Astrocyte (in vitro differentiated cells and primary cell): Measurements from ENCODE around the gene MAPK8IP2. TPM values are rescaled to one million over a fixed set of nuclear protein-coding genes. Genes with fewer than 3 reads are reported as not detected.
"Not testable (repeated sequence)": the region's sequence is repeated elsewhere in the genome, so short reads cannot be mapped to it uniquely, and the experiment has no call there.

Experiments
- DNase-seq: peaks from one replicate; pipeline ENCODE4 v3.0.0-alpha.2; 2010; ENCODE audit warnings: low read depth
- FAIRE-seq: peaks from 2 replicates; lab custom pipeline; 2011; peaks lifted over from hg19 to GRCh38; lab: Jason Lieb, UNC
- H2AFZ ChIP-seq: 2 replicates; pipeline ENCODE4 v1.6.0; 2012; ENCODE audit warnings: low read depth, low read length, inconsistent platforms
- H3K27ac ChIP-seq: 2 replicates; pipeline ENCODE4 v1.5.1; 2011; ENCODE audit warnings: low read depth, low read length, inconsistent platforms
- H3K27me3 ChIP-seq: 2 replicates; pipeline ENCODE4 v1.6.0; 2011; ENCODE audit warnings: low read length, inconsistent platforms; ENCODE audit not compliant: insufficient read depth
- H3K36me3 ChIP-seq: 2 replicates; pipeline ENCODE4 v1.5.1; 2011; ENCODE audit warnings: low read length, inconsistent platforms; ENCODE audit not compliant: insufficient read depth
- H3K4me1 ChIP-seq: 2 replicates; pipeline ENCODE4 v1.5.1; 2011; ENCODE audit warnings: low read length, inconsistent platforms; ENCODE audit not compliant: insufficient read depth
- H3K4me2 ChIP-seq: 2 replicates; pipeline ENCODE4 v1.6.0; 2012; ENCODE audit warnings: low read length, inconsistent platforms
- H3K4me3 ChIP-seq: 2 replicates; pipeline ENCODE4 v1.5.1; 2011; ENCODE audit warnings: low read depth, mild to moderate bottlenecking, low read length, inconsistent platforms; ENCODE audit not compliant: insufficient read depth
- H3K79me2 ChIP-seq: 2 replicates; pipeline ENCODE4 v1.6.0; 2012; ENCODE audit warnings: mild to moderate bottlenecking, low read length, inconsistent platforms; ENCODE audit not compliant: insufficient read depth
- H3K9ac ChIP-seq: 2 replicates; pipeline ENCODE4 v1.6.0; 2012; ENCODE audit warnings: mild to moderate bottlenecking, low read length, inconsistent platforms
- H3K9me3 ChIP-seq: 2 replicates; pipeline ENCODE4 v1.5.1; 2012; ENCODE audit warnings: low read depth, mild to moderate bottlenecking, low read length, inconsistent platforms; ENCODE audit not compliant: insufficient read depth
- H4K20me1 ChIP-seq: 2 replicates; pipeline ENCODE4 v1.6.0; 2012; ENCODE audit warnings: low read length, inconsistent platforms; ENCODE audit not compliant: insufficient read depth
- H3K27ac Mint-ChIP-seq: one replicate; pipeline ENCODE4 v1.8.0; 2021; ENCODE audit warnings: mild to moderate bottlenecking, mixed read lengths; ENCODE audit not compliant: unreplicated experiment
- H3K27me3 Mint-ChIP-seq: one replicate; pipeline ENCODE4 v1.8.0; 2021; ENCODE audit warnings: low read depth, mixed read lengths; ENCODE audit not compliant: unreplicated experiment
- H3K36me3 Mint-ChIP-seq: one replicate; pipeline ENCODE4 v1.8.0; 2021; ENCODE audit warnings: low read depth, mixed read lengths; ENCODE audit not compliant: unreplicated experiment
- H3K4me1 Mint-ChIP-seq: one replicate; pipeline ENCODE4 v1.8.0; 2021; ENCODE audit warnings: low read depth, mixed read lengths; ENCODE audit not compliant: unreplicated experiment
- H3K4me3 Mint-ChIP-seq: one replicate; pipeline ENCODE4 v1.8.0; 2021; ENCODE audit warnings: mild to moderate bottlenecking, moderate library complexity, mixed read lengths; ENCODE audit not compliant: unreplicated experiment
- H3K9me3 Mint-ChIP-seq: one replicate; pipeline ENCODE4 v1.8.0; 2021; ENCODE audit warnings: mild to moderate bottlenecking, mixed read lengths; ENCODE audit not compliant: unreplicated experiment
- EZH2 ChIP-seq: IDR thresholded peaks from 2 replicates; pipeline ENCODE4 v1.6.1; 2012; ENCODE audit warnings: mild to moderate bottlenecking, low read length, inconsistent platforms; ENCODE audit not compliant: insufficient read depth
- total RNA-seq: library from RNA; stranded (reverse); gene quantifications from 2 replicates; pipeline ENCODE4 v1.2.1, GENCODE V29; 2021
- TF ChIP-seq, protein P1 (sequence below): IDR thresholded peaks from 2 replicates; pipeline ENCODE4 v1.5.1; 2011; ENCODE audit warnings: low read depth, mild to moderate bottlenecking, inconsistent platforms, low read length, moderate library complexity; ENCODE audit not compliant: insufficient read depth

MAPK8IP2 gene
- total RNA-seq, 1 donor from 2014 or later = 4.7 TPM

DNA sequence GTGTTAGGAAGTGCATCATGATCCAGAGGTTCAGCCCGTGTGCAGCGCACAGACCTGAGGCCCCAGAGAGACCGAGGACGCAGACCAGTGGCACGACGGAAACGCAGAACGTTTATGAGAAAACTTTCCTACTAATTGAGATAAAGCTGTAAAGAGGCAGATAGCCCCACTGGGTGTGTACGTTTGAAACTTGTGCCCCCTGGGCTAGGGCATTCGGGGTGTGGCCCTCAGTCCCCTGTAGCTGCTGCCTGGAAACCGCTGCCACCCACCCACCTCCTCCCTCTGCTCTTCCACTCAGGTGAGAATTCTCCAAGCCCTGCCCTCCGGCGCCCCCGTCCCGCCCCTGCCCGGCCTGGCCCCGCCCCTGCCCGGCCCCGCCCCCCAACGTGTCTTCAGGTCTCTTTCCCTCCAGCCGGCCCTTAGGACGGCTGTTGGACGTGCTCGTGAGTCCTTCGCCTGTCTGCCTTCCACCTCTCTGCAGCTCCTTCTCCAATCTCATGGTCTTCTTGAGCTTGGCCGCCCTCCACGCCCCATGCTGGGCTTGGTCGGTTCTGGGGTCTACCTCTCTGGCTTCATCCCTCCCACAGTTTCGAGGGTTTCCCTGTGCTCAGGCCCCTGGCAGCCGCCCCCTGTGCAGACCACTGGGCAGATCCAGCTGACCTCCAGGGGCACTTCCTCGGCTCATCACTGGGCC lies 12.1 kb downstream of the MAPK8IP2 start:
- no peak overlapping the region for H3K4me3 Mint-ChIP-seq
- no peak overlapping the region for H3K27ac Mint-ChIP-seq
- no peak overlapping the region for H3K4me3 ChIP-seq
- peaks cover 7% of the 10 kb centered on the region for H3K27me3 ChIP-seq
- no peaks in the 10 kb centered on the region for H3K4me1 Mint-ChIP-seq
- H3K36me3 Mint-ChIP-seq = no peaks in the 10 kb centered on the region
- no peaks in the 10 kb centered on the region for H3K4me1 ChIP-seq
- no peak overlapping the region for H3K27ac ChIP-seq
- H2AFZ ChIP-seq = no peak overlapping the region
- H3K27me3 Mint-ChIP-seq = peaks cover 55% of the 10 kb centered on the region
- H3K79me2 ChIP-seq = no peaks in the 10 kb centered on the region
- no peak for DNase-seq
- TF ChIP-seq, protein P1, sequence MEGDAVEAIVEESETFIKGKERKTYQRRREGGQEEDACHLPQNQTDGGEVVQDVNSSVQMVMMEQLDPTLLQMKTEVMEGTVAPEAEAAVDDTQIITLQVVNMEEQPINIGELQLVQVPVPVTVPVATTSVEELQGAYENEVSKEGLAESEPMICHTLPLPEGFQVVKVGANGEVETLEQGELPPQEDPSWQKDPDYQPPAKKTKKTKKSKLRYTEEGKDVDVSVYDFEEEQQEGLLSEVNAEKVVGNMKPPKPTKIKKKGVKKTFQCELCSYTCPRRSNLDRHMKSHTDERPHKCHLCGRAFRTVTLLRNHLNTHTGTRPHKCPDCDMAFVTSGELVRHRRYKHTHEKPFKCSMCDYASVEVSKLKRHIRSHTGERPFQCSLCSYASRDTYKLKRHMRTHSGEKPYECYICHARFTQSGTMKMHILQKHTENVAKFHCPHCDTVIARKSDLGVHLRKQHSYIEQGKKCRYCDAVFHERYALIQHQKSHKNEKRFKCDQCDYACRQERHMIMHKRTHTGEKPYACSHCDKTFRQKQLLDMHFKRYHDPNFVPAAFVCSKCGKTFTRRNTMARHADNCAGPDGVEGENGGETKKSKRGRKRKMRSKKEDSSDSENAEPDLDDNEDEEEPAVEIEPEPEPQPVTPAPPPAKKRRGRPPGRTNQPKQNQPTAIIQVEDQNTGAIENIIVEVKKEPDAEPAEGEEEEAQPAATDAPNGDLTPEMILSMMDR = no peak
- no peak for TF ChIP-seq EZH2
- no peaks in the 10 kb centered on the region for H3K9me3 ChIP-seq
- H4K20me1 ChIP-seq = no peaks in the 10 kb centered on the region
- FAIRE-seq = no peak
- H3K9me3 Mint-ChIP-seq = no peaks in the 10 kb centered on the region
- no peak overlapping the region for H3K9ac ChIP-seq
- no peak overlapping the region for H3K4me2 ChIP-seq
- no peaks in the 10 kb centered on the region for H3K36me3 ChIP-seq

DNA sequence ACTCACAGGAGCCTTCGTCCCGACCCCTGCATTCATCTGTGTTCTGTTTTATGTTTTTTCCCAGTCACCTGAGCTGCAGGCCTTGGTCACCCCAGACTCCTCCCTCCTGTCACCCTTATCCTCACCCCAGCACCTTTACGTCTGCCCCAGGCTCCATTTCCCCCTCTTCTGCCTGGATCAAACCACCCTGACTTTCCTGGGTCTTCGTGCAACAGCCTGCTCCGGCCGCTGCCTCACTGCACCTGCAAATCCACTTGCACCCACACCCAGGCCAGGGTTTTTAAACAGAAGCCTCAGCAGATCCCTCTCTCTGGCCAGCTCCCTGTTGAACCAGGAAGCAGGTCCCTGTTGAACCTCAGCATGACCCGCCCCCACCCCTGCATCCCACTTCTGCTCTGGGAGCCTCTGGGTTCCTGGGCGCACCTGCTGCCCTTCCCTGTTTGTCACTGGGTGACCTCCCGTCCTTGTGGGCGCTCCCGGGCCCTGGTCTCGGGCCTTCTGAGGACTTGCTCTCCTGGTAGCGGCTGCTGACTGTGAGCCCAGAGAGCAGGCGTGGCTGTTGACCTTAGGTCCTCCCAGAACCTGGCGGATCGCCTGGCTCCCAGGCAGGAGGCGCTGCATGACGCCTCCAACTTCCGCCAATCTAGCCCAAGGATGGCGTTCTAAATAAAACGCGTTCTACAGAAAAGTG lies 12.8 kb downstream of the MAPK8IP2 start:
- peaks cover 50% of the 10 kb centered on the region for H3K27me3 Mint-ChIP-seq

DNA sequence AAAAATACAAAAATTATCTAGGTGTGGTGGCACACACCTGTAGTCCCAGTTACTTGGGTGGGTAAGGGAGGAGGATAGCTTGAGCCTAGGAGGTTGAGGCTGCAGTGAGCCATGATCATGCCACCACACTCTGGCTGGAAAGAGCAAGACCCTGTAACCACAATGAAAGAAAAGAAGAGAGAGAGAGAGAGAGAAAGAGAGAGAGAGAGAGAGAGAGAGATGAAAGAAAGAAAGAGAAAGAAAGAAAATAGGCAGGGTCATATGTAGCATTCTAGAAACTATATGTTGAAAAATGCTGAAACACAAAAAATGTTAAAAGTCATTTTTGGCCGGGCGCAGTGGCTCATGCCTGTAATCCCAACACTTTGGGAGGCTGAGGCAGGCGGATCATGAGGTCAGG lies 13.7 kb downstream of the MAPK8IP2 start:
- not testable (repeated sequence) for H3K27ac Mint-ChIP-seq, FAIRE-seq, H4K20me1 ChIP-seq, H3K27me3 ChIP-seq, H3K4me3 Mint-ChIP-seq, H3K9me3 ChIP-seq, DNase-seq, H3K9me3 Mint-ChIP-seq, H3K27ac ChIP-seq, H2AFZ ChIP-seq, H3K79me2 ChIP-seq, H3K36me3 ChIP-seq, H3K4me2 ChIP-seq, H3K4me3 ChIP-seq, H3K36me3 Mint-ChIP-seq, H3K9ac ChIP-seq, H3K4me1 ChIP-seq, H3K4me1 Mint-ChIP-seq
- peaks cover 44% of the 10 kb centered on the region for H3K27me3 Mint-ChIP-seq

More for the DNA sequence above, 12.8 kb downstream of the MAPK8IP2 start:
- Mint-ChIP-seq H3K4me3 (no peak overlapping the region), H3K9me3 (no peaks in the 10 kb centered on the region), H3K27ac (peak overlapping the region; percentile 58), H3K4me1 (no peaks in the 10 kb centered on the region), H3K36me3 (no peaks in the 10 kb centered on the region)
- Histone ChIP-seq H3K4me1 (no peaks in the 10 kb centered on the region), H3K36me3 (no peaks in the 10 kb centered on the region), H4K20me1 (no peaks in the 10 kb centered on the region), H3K79me2 (no peaks in the 10 kb centered on the region), H3K4me2 (no peak overlapping the region), H3K9ac (no peak overlapping the region), H2AFZ (no peak overlapping the region), H3K27ac (no peak overlapping the region), H3K9me3 (no peaks in the 10 kb centered on the region), H3K4me3 (no peak overlapping the region), H3K27me3 (peaks cover 6% of the 10 kb centered on the region)
- DNase-seq (no peak), FAIRE-seq (no peak)
- TF ChIP-seq EZH2 = no peak
- TF ChIP-seq, protein P1 = no peak
